ENCODE results near the gene ZNF561. TPM values are rescaled to one million over a fixed set of nuclear protein-coding genes. Genes with fewer than 3 reads are reported as not detected.
"Not testable (repeated sequence)": the region's sequence is repeated elsewhere in the genome, so short reads cannot be mapped to it uniquely, and the experiment has no call there.

ZNF561 gene
- total RNA-seq, 2 experiments from 2014 or later, result 19.1 to 22.7 TPM

DNA sequence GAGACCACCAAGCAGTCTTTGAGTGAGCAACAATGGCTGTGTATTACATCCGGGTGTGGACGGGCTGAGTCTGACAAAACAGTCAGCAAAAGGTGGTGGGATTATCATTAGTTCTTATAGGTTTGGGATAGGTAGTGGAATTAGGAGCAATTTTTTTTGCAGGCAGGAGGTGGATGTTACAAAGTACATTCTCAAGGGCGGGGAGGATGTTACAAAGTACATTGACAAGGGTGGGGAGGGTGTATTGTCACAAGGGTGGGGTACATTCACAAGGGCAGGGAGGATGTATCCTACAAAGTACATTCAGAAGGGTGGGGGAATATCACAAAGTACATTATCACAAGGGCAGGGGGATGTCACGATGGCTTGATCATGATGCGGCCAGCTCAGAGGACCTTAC is 15.0 kb upstream of the ZNF561 start:
- Mint-ChIP-seq H3K36me3 (ENCODE audit: low read depth) (peaks cover 23% of the 10 kb centered on the region), H3K9me3 (ENCODE audit: low read depth) (peaks cover 2% of the 10 kb centered on the region), H3K27me3 (no peaks in the 10 kb centered on the region), H3K4me1 (no peaks in the 10 kb centered on the region), H3K4me3 (no peak overlapping the region), H3K27ac (no peak overlapping the region)
- intact Hi-C loops (cut with DNase I, micrococcal nuclease), result no loop called here
- no peak for ATAC-seq
- DNase-seq, result no peak
- ChIA-PET POLR2A (no interaction called here), CTCF (no interaction called here)

DNA sequence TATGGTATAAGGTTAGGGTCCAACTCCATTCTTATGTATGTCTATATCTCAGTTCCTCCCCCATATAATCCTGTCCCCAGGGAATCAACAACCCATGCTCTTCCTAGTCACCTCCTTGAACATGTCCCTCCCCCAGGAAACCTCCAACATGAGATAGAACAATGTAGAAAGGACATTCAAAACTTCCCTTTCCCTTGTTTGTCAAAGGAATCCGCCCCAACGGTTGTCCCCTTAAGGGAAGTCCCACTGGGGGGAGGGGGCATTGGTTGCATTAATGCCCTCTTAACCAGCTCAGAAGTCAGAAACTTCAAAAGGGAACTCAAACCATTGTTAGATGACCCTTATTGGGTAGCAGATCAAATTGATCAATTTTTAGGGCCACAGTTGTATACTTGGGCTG is 6.8 kb upstream of the ZNF561 start:
- no peaks in the 10 kb centered on the region for H3K9me3 Mint-ChIP-seq (ENCODE audit: low read depth)
- ATAC-seq (no peak), DNase-seq (no peak)
- H3K27me3 Mint-ChIP-seq, result no peaks in the 10 kb centered on the region
- peaks cover 13% of the 10 kb centered on the region for H3K36me3 Mint-ChIP-seq (ENCODE audit: low read depth)
- H3K27ac Mint-ChIP-seq, result no peak overlapping the region
- peaks cover 5% of the 10 kb centered on the region for H3K4me1 Mint-ChIP-seq
- ChIA-PET CTCF (interaction anchor here (0.6 to 1.7 kb wide), 8 partner anchors 34 to 895 kb away, joined by 3 to 6 read pairs (median 3); partner anchors contain the start of gene ZNF846), POLR2A (no interaction called here)
- intact Hi-C loops (cut with DNase I, micrococcal nuclease), result no loop called here
- no peak overlapping the region for H3K4me3 Mint-ChIP-seq

DNA sequence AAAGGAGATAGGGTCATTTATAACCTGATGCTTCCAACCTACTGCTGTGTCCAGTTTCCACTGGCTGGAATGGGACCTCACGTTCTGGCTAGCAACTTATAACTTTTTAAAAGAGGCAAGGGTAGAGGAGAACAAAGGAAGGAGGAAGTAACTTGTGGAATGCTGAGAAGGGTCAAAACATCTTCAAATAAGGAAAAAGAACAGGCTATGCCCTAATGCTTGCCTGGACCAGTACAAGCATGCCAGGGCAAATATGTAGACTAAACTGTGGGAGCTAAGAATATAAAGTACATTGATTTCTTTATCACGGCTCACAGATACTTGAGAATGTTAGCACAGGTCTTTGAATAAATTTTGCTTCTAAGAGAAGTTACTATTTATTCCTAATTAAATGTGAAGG is 1.5 kb upstream of the ZNF561 start:
- H3K9me3 Mint-ChIP-seq (ENCODE audit: low read depth), result no peaks in the 10 kb centered on the region
- DNase-seq (no peak), ATAC-seq (no peak)
- peaks cover 23% of the 10 kb centered on the region for H3K4me1 Mint-ChIP-seq
- peak overlapping the region; percentile 48 for H3K4me3 Mint-ChIP-seq
- ChIA-PET POLR2A (no interaction called here), CTCF (interaction anchor here (0.7 to 1.9 kb wide), 3 partner anchors 173 to 205 kb away, joined by 3 to 10 read pairs (median 3); partner anchors contain the start of gene UBL5)
- H3K36me3 Mint-ChIP-seq (ENCODE audit: low read depth), result peaks cover 23% of the 10 kb centered on the region
- no peak overlapping the region for H3K27ac Mint-ChIP-seq
- intact Hi-C loops (cut with DNase I, micrococcal nuclease), result loop anchor here in 1 of 2 experiments (5.0 kb wide), 1 partner anchor 485 kb away; no protein-coding TSS in a partner anchor
- H3K27me3 Mint-ChIP-seq, result no peaks in the 10 kb centered on the region

DNA sequence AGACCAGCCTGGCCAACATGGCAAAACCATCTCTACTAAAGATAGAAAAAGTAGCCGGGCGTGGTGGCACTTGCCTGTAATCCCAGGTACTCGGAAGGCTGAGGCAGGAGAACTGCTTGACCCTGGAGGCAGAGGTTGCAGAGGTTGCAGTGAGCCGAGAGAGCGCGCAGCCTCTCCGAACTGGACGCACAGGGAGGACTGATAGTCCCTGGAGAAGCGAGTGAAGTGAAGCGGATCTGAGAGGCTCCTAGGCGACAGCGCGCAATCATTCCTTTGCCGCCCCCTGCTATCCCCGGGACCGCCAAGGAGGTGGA is 233 bp downstream of the ZNF561 start:
- peak overlapping the region; percentile 96 for H3K27ac Mint-ChIP-seq
- no peaks in the 10 kb centered on the region for H3K9me3 Mint-ChIP-seq (ENCODE audit: low read depth)
- ChIA-PET CTCF (no interaction called here), POLR2A (no interaction called here)
- intact Hi-C loops (cut with DNase I, micrococcal nuclease), result loop anchor here (1.0 to 5.0 kb wide), 18 partner anchors 23 to 788 kb away; partner anchors contain the start of genes ZNF562 (in 2 of the 2), ZNF846 (in 2 of the 2), FBXL12 (in 1 of the 2) and MBD3L1 (in 1 of the 2)
- H3K4me3 Mint-ChIP-seq, result peak overlapping the region; percentile 89
- peaks cover 23% of the 10 kb centered on the region for H3K4me1 Mint-ChIP-seq
- no peak for DNase-seq
- H3K36me3 Mint-ChIP-seq (ENCODE audit: low read depth), result peaks cover 38% of the 10 kb centered on the region
- no peaks in the 10 kb centered on the region for H3K27me3 Mint-ChIP-seq
- ATAC-seq, result no peak

- CTCF ChIA-PET, result interaction anchor here (0.6 kb wide), 1 partner anchor 22 kb away, joined by 3 read pairs; no protein-coding TSS in a partner anchor
- no peak for DNase-seq
- H3K27me3 Mint-ChIP-seq, result no peaks in the 10 kb centered on the region
- ATAC-seq, result peak; percentile 41
- H3K9me3 Mint-ChIP-seq (ENCODE audit: low read depth), result peaks cover 6% of the 10 kb centered on the region
- no peak overlapping the region for H3K4me3 Mint-ChIP-seq
- H3K27ac Mint-ChIP-seq, result peak overlapping the region; percentile 47
- intact Hi-C loops (cut with DNase I, micrococcal nuclease), result no loop called here
- POLR2A ChIA-PET, result no interaction called here
- H3K36me3 Mint-ChIP-seq (ENCODE audit: low read depth), result peaks cover 80% of the 10 kb centered on the region
- H3K4me1 Mint-ChIP-seq, result peaks cover 14% of the 10 kb centered on the region
Measured at GRCh38 chr19:9615844-9616243, 5.2 kb downstream of the ZNF561 start.

DNA sequence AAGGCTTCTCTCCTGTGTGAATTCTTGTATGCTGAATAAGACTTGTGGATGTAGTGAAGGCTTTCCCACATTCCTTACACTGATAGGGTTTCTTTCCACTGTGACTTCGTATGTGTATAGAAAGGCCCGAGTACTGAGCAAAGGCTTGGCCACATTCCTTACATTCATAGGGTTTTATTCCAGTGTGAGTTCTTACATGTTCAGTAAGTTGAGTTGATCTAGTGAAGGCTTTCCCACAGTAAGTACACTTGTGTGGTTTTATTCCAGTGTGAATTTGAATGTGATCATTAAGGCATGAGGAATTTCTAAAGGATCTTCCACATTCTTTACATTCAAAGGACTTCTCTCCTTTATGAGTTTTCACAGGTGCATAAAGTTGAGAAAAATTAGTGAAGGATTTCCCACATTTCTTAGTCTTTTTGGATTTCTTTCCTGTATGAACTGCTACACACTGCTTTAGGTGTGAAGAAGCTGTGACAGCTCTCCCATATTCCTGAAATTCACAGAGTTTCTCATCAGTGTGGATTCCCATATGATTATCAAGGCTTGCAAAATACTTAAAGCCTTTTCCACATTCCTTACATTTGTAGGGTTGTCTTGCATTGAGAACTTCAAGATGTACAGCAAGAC is 10.4 kb downstream of the ZNF561 start:
- Mint-ChIP-seq H3K4me3 (no peak overlapping the region), H3K36me3 (ENCODE audit: low read depth) (peaks cover 84% of the 10 kb centered on the region), H3K27ac (no peak overlapping the region), H3K9me3 (ENCODE audit: low read depth) (peaks cover 30% of the 10 kb centered on the region), H3K27me3 (no peaks in the 10 kb centered on the region), H3K4me1 (peaks cover under 1% of the 10 kb centered on the region)
- CTCF ChIA-PET, result no interaction called here
- POLR2A ChIA-PET, result no interaction called here
- DNase-seq (no peak), ATAC-seq (no peak)
- intact Hi-C loops (cut with DNase I, micrococcal nuclease), result no loop called here

DNA sequence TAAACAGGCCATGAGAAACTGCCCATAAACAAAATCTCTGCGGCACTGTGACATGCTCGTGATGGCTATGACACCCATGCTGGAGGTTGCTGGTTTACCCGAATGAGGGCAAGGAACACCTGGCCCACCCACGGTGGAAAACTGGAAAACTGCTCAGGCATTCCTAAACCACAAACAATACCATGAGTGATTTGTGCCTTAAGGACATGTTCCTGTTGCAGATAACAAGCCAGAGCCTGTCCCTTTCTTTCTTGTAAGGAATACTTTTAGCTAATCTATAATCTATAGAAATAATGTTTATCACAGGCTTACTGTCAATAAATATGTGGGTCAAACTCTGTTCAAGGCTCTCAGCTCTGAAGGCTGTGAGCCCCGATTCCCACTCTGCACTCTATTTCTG is 12.1 kb downstream of the ZNF561 start:
- no peak overlapping the region for H3K27ac Mint-ChIP-seq
- peaks cover 72% of the 10 kb centered on the region for H3K36me3 Mint-ChIP-seq (ENCODE audit: low read depth)
- intact Hi-C loops (cut with DNase I, micrococcal nuclease), result no loop called here
- peaks cover 33% of the 10 kb centered on the region for H3K9me3 Mint-ChIP-seq (ENCODE audit: low read depth)
- POLR2A ChIA-PET, result no interaction called here
- H3K4me1 Mint-ChIP-seq, result no peaks in the 10 kb centered on the region
- CTCF ChIA-PET, result no interaction called here
- no peak overlapping the region for H3K4me3 Mint-ChIP-seq
- DNase-seq (no peak), ATAC-seq (no peak)
- H3K27me3 Mint-ChIP-seq, result no peaks in the 10 kb centered on the region

- POLR2A ChIA-PET, result no interaction called here
- ATAC-seq, result peak; percentile 94
- CTCF ChIA-PET, result no interaction called here
- no peak overlapping the region for H3K4me3 Mint-ChIP-seq
- H3K36me3 Mint-ChIP-seq (ENCODE audit: low read depth), result peaks cover 12% of the 10 kb centered on the region
- peak overlapping the region; percentile 80 for H3K27ac Mint-ChIP-seq
- intact Hi-C loops (cut with DNase I, micrococcal nuclease), result loop anchor here in 1 of 2 experiments (1.0 kb wide), 2 partner anchors 24 to 77 kb away; partner anchors contain the start of gene ZNF561
- H3K4me1 Mint-ChIP-seq, result peaks cover 9% of the 10 kb centered on the region
- H3K27me3 Mint-ChIP-seq, result peaks cover 6% of the 10 kb centered on the region
- no peak for DNase-seq
- peaks cover 15% of the 10 kb centered on the region for H3K9me3 Mint-ChIP-seq (ENCODE audit: low read depth)
Measured at GRCh38 chr19:9597027-9597426, 24.0 kb downstream of the ZNF561 start.

GRCh38 chr19:9586764-9587163 is 34.3 kb downstream of the ZNF561 start:
- Mint-ChIP-seq H3K36me3 (ENCODE audit: low read depth) (peaks cover 18% of the 10 kb centered on the region), H3K4me3 (peak overlapping the region; percentile 10), H3K9me3 (ENCODE audit: low read depth) (peaks cover 4% of the 10 kb centered on the region), H3K4me1 (peaks cover 11% of the 10 kb centered on the region), H3K27me3 (peaks cover 8% of the 10 kb centered on the region), H3K27ac (no peak overlapping the region)
- ChIA-PET CTCF (no interaction called here), POLR2A (no interaction called here)
- DNase-seq (peak; percentile 88), ATAC-seq (peak; percentile 57)
- intact Hi-C loops (cut with DNase I, micrococcal nuclease), result loop anchor here (1.0 to 10.0 kb wide), 6 partner anchors 35 to 450 kb away; partner anchors contain the start of gene ZNF561 (in 1 of the 2)

DNA sequence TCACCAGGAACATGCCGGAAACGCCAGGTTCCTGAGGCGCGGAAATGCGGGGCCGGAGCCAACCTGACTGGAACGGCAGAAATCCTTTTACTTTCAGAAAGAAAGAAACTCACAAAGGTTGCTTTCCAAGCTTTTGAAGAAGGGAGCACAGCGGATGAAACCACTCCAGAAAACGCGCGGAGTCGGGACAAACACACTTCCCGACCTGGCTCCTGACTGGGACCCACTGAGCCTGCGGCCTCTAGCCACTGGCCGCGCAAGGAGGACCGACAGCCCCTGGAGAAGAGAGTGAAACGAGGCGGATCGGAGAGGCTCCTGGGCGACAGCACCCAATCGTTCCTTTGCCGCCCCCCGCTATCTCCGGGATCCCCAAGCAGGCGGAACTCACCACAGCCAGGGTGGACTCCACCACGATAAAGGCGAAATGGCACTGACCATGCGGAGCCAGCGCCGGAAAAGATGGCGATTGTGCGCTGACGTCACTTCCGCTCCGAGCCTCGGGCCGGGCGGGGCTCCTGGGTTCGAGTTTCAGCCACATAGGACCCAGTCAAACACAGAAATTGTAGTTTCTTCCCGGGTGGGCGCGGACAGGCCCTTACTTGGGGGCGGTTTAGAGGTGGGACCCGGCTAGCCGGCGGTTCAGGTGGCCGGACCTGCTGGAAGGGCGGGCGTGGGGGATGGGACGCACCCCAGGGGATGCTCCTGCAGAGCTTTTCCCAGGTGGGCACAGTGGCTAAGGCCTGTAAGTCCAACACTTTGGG is 36.8 kb downstream of the ZNF561 start, which contains the start of gene ZNF121:
ZNF121 (minus strand) TSS at position 432 of the 761 bp plus-strand sequence. CDS start 16,407 bp downstream, outside the sequence.
- POLR2A ChIA-PET, result no interaction called here
- H3K4me1 Mint-ChIP-seq, result peaks cover 29% of the 10 kb centered on the region
- peaks cover 43% of the 10 kb centered on the region for H3K36me3 Mint-ChIP-seq (ENCODE audit: low read depth)
- peak within 1 kb of the TSS; percentile 93 for H3K4me3 Mint-ChIP-seq
- peak within 1 kb of the TSS; percentile 94 for H3K27ac Mint-ChIP-seq
- CTCF ChIA-PET, result interaction anchor here (0.8 to 1.6 kb wide), 4 partner anchors 35 to 215 kb away, joined by 3 to 6 read pairs (median 3); partner anchors contain the start of gene ZNF846
- ATAC-seq, result peak; percentile 82
- peaks cover 14% of the 10 kb centered on the region for H3K9me3 Mint-ChIP-seq (ENCODE audit: low read depth)
- intact Hi-C loops (cut with DNase I, micrococcal nuclease), result loop anchor here (1.0 to 10.0 kb wide), 11 partner anchors 37 to 752 kb away; partner anchors contain the start of genes MBD3L1 (in 1 of the 2), ZNF266 (in 1 of the 2), ZNF317 (in 1 of the 2) and ZNF426 (in 1 of the 2)
- DNase-seq, result peak; percentile 91
- H3K27me3 Mint-ChIP-seq, result peaks cover 4% of the 10 kb centered on the region

DNA sequence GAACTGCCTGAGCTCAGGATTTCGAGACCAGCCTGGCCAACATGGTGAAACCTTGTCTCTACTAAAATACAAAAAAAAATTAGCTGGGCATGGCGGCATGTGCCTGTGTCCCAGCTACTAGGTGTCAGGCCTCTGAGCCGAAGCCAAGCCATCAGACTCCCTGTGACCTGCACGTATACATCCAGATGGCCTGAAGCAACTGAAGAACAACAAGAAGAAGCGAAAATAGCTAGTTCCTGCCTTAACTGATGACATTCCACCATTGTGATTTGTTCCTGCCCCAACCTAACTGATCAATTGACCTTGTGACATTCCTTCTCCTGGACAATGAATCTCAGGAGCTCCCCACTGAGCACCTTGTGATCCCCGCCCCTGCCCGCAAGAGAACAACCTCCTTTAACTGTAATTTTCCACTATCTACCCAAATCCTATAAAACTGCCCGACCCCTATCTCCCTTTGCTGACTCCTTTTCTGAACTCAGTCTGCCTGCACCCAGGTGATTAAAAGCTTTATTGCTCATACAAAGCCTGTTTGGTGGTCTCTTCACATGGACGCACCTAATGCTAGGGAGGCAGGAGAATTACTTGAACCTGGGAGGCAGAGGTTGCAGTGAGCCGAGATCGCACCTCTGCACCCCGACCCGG is 38.8 kb downstream of the ZNF561 start:
- H3K4me3 Mint-ChIP-seq, result peak overlapping the region; percentile 75
- H3K27me3 Mint-ChIP-seq, DNase-seq, ATAC-seq: not testable (repeated sequence)
- peaks cover 39% of the 10 kb centered on the region for H3K4me1 Mint-ChIP-seq
- ChIA-PET CTCF (interaction anchor here (1.2 kb wide), 1 partner anchor 186 kb away, joined by 3 read pairs; the partner anchor contains the start of gene ZNF846), POLR2A (interaction anchor here (0.6 to 1.0 kb wide), 2 partner anchors 200 to 237 kb away, joined by 3 read pairs; partner anchors contain the start of gene FBXL12)
- H3K36me3 Mint-ChIP-seq (ENCODE audit: low read depth), result peaks cover 63% of the 10 kb centered on the region
- H3K9me3 Mint-ChIP-seq (ENCODE audit: low read depth), result peaks cover 24% of the 10 kb centered on the region
- intact Hi-C loops (cut with DNase I, micrococcal nuclease), result loop anchor here in 1 of 2 experiments (5.0 to 10.0 kb wide), 2 partner anchors 90 to 267 kb away; no protein-coding TSS in a partner anchor
- H3K27ac Mint-ChIP-seq, result peak overlapping the region; percentile 89

All from activated CD4-positive, alpha-beta T cell treated with anti-CD3 and anti-CD28 coated beads for 36 hours (primary cell).